WTC11 (cell line): ENCODE measurements around the gene MAGOH. TPM values are rescaled to one million over a fixed set of nuclear protein-coding genes. Genes with fewer than 3 reads are reported as not detected.
"Not testable (repeated sequence)": the region's sequence is repeated elsewhere in the genome, so short reads cannot be mapped to it uniquely, and the experiment has no call there.

Experiments used
- ATAC-seq: fragments of 200-7000 bp; cut with Tn5 transposase; 2 replicates; pipeline ENCODE4 v1.10.0; 2021; ENCODE audit warnings: mild to moderate bottlenecking, moderate library complexity
- CTCF ChIA-PET: fragments of 300-600 bp; sonication (Branson Sonifier 250); formaldehyde crosslinking; loops from one replicate; lab custom pipeline; 2021; ENCODE audit warnings: antibody characterized with exemption; lab: Charles Lee
- POLR2A ChIA-PET: fragments of 350-600 bp; sonication (Branson Sonifier 250); formaldehyde crosslinking; loops from one replicate; lab custom pipeline; 2021; ENCODE audit warnings: antibody characterized with exemption; lab: Charles Lee
- DNase-seq: peaks from one replicate; pipeline ENCODE4 v3.0.0; 2021; ENCODE audit warnings: low spot score
- H3K27ac Mint-ChIP-seq: 2 replicates; pipeline ENCODE4 v1.8.0; 2021; ENCODE audit warnings: mixed read lengths
- H3K27me3 Mint-ChIP-seq: 2 replicates; pipeline ENCODE4 v1.8.0; 2021; ENCODE audit warnings: low read depth, mild to moderate bottlenecking, moderate library complexity, mixed read lengths
- H3K36me3 Mint-ChIP-seq: 2 replicates; pipeline ENCODE4 v1.8.0; 2021; ENCODE audit warnings: mixed read lengths
- H3K4me1 Mint-ChIP-seq: 2 replicates; pipeline ENCODE4 v1.8.0; 2022; ENCODE audit warnings: mixed read lengths
- H3K4me3 Mint-ChIP-seq: 2 replicates; pipeline ENCODE4 v1.8.0; 2021; ENCODE audit warnings: mild to moderate bottlenecking, moderate library complexity, mixed read lengths
- H3K9me3 Mint-ChIP-seq: 2 replicates; pipeline ENCODE4 v1.8.0; 2021; ENCODE audit warnings: mixed read lengths
- ATF3 ChIP-seq: sonication (generic); formaldehyde crosslinking; conservative IDR thresholded peaks from 2 replicates; pipeline ENCODE4 v1.8.1; 2022; ENCODE audit warnings: mild to moderate bottlenecking, missing genetic modification reagents
- CREB1 ChIP-seq: sonication (generic); formaldehyde crosslinking; IDR thresholded peaks from 2 replicates; pipeline ENCODE4 v1.8.0; 2023; ENCODE audit warnings: mild to moderate bottlenecking, missing genetic modification reagents
- CREM ChIP-seq: sonication (generic); formaldehyde crosslinking; IDR thresholded peaks from 2 replicates; pipeline ENCODE4 v1.8.1; 2022; ENCODE audit warnings: mild to moderate bottlenecking, missing genetic modification reagents, moderate library complexity
- FOXJ3 ChIP-seq: sonication (generic); formaldehyde crosslinking; IDR thresholded peaks from 2 replicates; pipeline ENCODE4 v1.9.0; 2021; ENCODE audit warnings: missing genetic modification reagents, mild to moderate bottlenecking, borderline replicate concordance
- GTF2I ChIP-seq: fragments of 250-450 bp; sonication (Bioruptor Pico); conservative IDR thresholded peaks from 2 replicates; pipeline ENCODE4 v1.4.0; 2021; ENCODE audit warnings: mild to moderate bottlenecking
- JUN ChIP-seq: sonication (generic); formaldehyde crosslinking; IDR thresholded peaks from 2 replicates; pipeline ENCODE4 v1.8.0; 2023; ENCODE audit warnings: mild to moderate bottlenecking, missing genetic modification reagents
- NR1H2 ChIP-seq: sonication (generic); formaldehyde crosslinking; IDR thresholded peaks from 2 replicates; pipeline ENCODE4 v1.9.0; 2021; ENCODE audit warnings: mild to moderate bottlenecking, moderate library complexity, missing genetic modification reagents
- PREB ChIP-seq: sonication (generic); formaldehyde crosslinking; IDR thresholded peaks from 2 replicates; pipeline ENCODE4 v1.8.1; 2022; ENCODE audit warnings: mild to moderate bottlenecking, missing genetic modification reagents, moderate library complexity, borderline replicate concordance
- SP1 ChIP-seq: sonication (generic); formaldehyde crosslinking; conservative IDR thresholded peaks from 2 replicates; pipeline ENCODE4 v1.8.1; 2022; ENCODE audit warnings: missing genetic modification reagents
- TEAD4 ChIP-seq: sonication (generic); formaldehyde crosslinking; IDR thresholded peaks from 2 replicates; pipeline ENCODE4 v1.8.0; 2022; ENCODE audit warnings: mild to moderate bottlenecking, missing genetic modification reagents
- ZBTB21 ChIP-seq: sonication (generic); formaldehyde crosslinking; IDR thresholded peaks from 2 replicates; pipeline ENCODE4 v1.8.1; 2023; ENCODE audit warnings: mild to moderate bottlenecking, missing genetic modification reagents, borderline replicate concordance
- ZNF219 ChIP-seq: sonication (generic); formaldehyde crosslinking; IDR thresholded peaks from 2 replicates; pipeline ENCODE4 v1.8.0; 2023; ENCODE audit warnings: missing genetic modification reagents, mild to moderate bottlenecking, borderline replicate concordance
- ZNF232 ChIP-seq: sonication (generic); formaldehyde crosslinking; IDR thresholded peaks from 2 replicates; pipeline ENCODE4 v1.8.0; 2022; ENCODE audit warnings: mild to moderate bottlenecking, missing genetic modification reagents
- ZNF317 ChIP-seq: sonication (generic); formaldehyde crosslinking; IDR thresholded peaks from 2 replicates; pipeline ENCODE4 v1.8.1; 2023; ENCODE audit warnings: low read depth, mild to moderate bottlenecking, moderate library complexity, missing genetic modification reagents, borderline replicate concordance
- total RNA-seq: library from RNA; stranded (reverse); gene quantifications from 3 replicates; pipeline ENCODE4 v1.2.3, GENCODE V29; 2021
- TF ChIP-seq, protein P1 (sequence below): fragments of 250-450 bp; sonication (Bioruptor Pico); IDR thresholded peaks from 2 replicates; pipeline ENCODE4 v1.9.0; 2021; ENCODE audit warnings: mild to moderate bottlenecking
- TF ChIP-seq, protein P2 (sequence below): sonication (generic); formaldehyde crosslinking; IDR thresholded peaks from 2 replicates; pipeline ENCODE4 v1.8.0; 2023; ENCODE audit warnings: mild to moderate bottlenecking, missing genetic modification reagents
- TF ChIP-seq, protein P3 (sequence below): fragments of 250-450 bp; sonication (Bioruptor Pico); IDR thresholded peaks from 2 replicates; pipeline ENCODE4 v1.8.0; 2021; ENCODE audit warnings: mild to moderate bottlenecking
- TF ChIP-seq, protein P4 (sequence below): sonication (generic); formaldehyde crosslinking; IDR thresholded peaks from 2 replicates; pipeline ENCODE4 v1.8.0; 2022; ENCODE audit warnings: mild to moderate bottlenecking, missing genetic modification reagents
- TF ChIP-seq, protein P5 (sequence below): sonication (generic); formaldehyde crosslinking; conservative IDR thresholded peaks from 2 replicates; pipeline ENCODE4 v1.8.1; 2023; ENCODE audit warnings: mild to moderate bottlenecking, low read depth, missing genetic modification reagents, moderate library complexity

Gene MAGOH
- total RNA-seq, 1 experiment from 2014 or later: 57.8 TPM

GRCh38 chr1:53285546-53285945 is 47.2 kb upstream of the MAGOH start:
- peaks cover 24% of the 10 kb centered on the region for H3K4me1 Mint-ChIP-seq
- POLR2A ChIA-PET: no interaction called here
- DNase-seq: no peak
- CTCF ChIA-PET: interaction anchor here (0.7 kb wide), 1 partner anchor 108 kb away, joined by 3 read pairs; no protein-coding TSS in a partner anchor
- no peak overlapping the region for H3K4me3 Mint-ChIP-seq
- H3K27ac Mint-ChIP-seq: no peak overlapping the region
- no peak for TF ChIP-seq CREM (CRISPR knock-in tag)
- TF ChIP-seq, protein P1, sequence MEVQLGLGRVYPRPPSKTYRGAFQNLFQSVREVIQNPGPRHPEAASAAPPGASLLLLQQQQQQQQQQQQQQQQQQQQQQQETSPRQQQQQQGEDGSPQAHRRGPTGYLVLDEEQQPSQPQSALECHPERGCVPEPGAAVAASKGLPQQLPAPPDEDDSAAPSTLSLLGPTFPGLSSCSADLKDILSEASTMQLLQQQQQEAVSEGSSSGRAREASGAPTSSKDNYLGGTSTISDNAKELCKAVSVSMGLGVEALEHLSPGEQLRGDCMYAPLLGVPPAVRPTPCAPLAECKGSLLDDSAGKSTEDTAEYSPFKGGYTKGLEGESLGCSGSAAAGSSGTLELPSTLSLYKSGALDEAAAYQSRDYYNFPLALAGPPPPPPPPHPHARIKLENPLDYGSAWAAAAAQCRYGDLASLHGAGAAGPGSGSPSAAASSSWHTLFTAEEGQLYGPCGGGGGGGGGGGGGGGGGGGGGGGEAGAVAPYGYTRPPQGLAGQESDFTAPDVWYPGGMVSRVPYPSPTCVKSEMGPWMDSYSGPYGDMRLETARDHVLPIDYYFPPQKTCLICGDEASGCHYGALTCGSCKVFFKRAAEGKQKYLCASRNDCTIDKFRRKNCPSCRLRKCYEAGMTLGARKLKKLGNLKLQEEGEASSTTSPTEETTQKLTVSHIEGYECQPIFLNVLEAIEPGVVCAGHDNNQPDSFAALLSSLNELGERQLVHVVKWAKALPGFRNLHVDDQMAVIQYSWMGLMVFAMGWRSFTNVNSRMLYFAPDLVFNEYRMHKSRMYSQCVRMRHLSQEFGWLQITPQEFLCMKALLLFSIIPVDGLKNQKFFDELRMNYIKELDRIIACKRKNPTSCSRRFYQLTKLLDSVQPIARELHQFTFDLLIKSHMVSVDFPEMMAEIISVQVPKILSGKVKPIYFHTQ: no peak
- no peak for TF ChIP-seq ATF3
- TF ChIP-seq, protein P2, sequence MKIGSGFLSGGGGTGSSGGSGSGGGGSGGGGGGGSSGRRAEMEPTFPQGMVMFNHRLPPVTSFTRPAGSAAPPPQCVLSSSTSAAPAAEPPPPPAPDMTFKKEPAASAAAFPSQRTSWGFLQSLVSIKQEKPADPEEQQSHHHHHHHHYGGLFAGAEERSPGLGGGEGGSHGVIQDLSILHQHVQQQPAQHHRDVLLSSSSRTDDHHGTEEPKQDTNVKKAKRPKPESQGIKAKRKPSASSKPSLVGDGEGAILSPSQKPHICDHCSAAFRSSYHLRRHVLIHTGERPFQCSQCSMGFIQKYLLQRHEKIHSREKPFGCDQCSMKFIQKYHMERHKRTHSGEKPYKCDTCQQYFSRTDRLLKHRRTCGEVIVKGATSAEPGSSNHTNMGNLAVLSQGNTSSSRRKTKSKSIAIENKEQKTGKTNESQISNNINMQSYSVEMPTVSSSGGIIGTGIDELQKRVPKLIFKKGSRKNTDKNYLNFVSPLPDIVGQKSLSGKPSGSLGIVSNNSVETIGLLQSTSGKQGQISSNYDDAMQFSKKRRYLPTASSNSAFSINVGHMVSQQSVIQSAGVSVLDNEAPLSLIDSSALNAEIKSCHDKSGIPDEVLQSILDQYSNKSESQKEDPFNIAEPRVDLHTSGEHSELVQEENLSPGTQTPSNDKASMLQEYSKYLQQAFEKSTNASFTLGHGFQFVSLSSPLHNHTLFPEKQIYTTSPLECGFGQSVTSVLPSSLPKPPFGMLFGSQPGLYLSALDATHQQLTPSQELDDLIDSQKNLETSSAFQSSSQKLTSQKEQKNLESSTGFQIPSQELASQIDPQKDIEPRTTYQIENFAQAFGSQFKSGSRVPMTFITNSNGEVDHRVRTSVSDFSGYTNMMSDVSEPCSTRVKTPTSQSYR (CRISPR knock-in tag): no peak
- TF ChIP-seq NR1H2 (CRISPR knock-in tag): no peak
- TF ChIP-seq, protein P3, sequence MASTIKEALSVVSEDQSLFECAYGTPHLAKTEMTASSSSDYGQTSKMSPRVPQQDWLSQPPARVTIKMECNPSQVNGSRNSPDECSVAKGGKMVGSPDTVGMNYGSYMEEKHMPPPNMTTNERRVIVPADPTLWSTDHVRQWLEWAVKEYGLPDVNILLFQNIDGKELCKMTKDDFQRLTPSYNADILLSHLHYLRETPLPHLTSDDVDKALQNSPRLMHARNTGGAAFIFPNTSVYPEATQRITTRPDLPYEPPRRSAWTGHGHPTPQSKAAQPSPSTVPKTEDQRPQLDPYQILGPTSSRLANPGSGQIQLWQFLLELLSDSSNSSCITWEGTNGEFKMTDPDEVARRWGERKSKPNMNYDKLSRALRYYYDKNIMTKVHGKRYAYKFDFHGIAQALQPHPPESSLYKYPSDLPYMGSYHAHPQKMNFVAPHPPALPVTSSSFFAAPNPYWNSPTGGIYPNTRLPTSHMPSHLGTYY (CRISPR knock-in tag): no peak
- TF ChIP-seq ZNF317 (CRISPR knock-in tag): no peak
- TF ChIP-seq, protein P4, sequence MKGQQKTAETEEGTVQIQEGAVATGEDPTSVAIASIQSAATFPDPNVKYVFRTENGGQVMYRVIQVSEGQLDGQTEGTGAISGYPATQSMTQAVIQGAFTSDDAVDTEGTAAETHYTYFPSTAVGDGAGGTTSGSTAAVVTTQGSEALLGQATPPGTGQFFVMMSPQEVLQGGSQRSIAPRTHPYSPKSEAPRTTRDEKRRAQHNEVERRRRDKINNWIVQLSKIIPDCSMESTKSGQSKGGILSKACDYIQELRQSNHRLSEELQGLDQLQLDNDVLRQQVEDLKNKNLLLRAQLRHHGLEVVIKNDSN: no peak
- no peak for TF ChIP-seq PREB
- TF ChIP-seq SP1 (CRISPR knock-in tag): no peak
- peaks cover 60% of the 10 kb centered on the region for H3K36me3 Mint-ChIP-seq
- H3K27me3 Mint-ChIP-seq: no peaks in the 10 kb centered on the region
- ATAC-seq: no peak
- H3K9me3 Mint-ChIP-seq: no peaks in the 10 kb centered on the region

GRCh38 chr1:53284224-53285020 is 46.1 kb upstream of the MAGOH start:
- Mint-ChIP-seq H3K4me1 (peaks cover 24% of the 10 kb centered on the region), H3K36me3 (peaks cover 62% of the 10 kb centered on the region), H3K27me3 (no peaks in the 10 kb centered on the region), H3K9me3 (no peaks in the 10 kb centered on the region), H3K4me3 (no peak overlapping the region), H3K27ac (no peak overlapping the region)
- no peak for DNase-seq
- TF ChIP-seq CREM (CRISPR knock-in tag) (no peak), GTF2I (no peak), TEAD4 (CRISPR knock-in tag) (no peak), ZNF219 (CRISPR knock-in tag) (no peak), CREB1 (CRISPR knock-in tag) (no peak), ZNF317 (CRISPR knock-in tag) (no peak), JUN (CRISPR knock-in tag) (no peak), FOXJ3 (CRISPR knock-in tag) (no peak), ZBTB21 (CRISPR knock-in tag) (no peak), ZNF232 (CRISPR knock-in tag) (no peak)
- TF ChIP-seq, protein P5, sequence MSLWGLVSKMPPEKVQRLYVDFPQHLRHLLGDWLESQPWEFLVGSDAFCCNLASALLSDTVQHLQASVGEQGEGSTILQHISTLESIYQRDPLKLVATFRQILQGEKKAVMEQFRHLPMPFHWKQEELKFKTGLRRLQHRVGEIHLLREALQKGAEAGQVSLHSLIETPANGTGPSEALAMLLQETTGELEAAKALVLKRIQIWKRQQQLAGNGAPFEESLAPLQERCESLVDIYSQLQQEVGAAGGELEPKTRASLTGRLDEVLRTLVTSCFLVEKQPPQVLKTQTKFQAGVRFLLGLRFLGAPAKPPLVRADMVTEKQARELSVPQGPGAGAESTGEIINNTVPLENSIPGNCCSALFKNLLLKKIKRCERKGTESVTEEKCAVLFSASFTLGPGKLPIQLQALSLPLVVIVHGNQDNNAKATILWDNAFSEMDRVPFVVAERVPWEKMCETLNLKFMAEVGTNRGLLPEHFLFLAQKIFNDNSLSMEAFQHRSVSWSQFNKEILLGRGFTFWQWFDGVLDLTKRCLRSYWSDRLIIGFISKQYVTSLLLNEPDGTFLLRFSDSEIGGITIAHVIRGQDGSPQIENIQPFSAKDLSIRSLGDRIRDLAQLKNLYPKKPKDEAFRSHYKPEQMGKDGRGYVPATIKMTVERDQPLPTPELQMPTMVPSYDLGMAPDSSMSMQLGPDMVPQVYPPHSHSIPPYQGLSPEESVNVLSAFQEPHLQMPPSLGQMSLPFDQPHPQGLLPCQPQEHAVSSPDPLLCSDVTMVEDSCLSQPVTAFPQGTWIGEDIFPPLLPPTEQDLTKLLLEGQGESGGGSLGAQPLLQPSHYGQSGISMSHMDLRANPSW: no peak
- ChIA-PET POLR2A (no interaction called here), CTCF (no interaction called here)
- ATAC-seq: no peak

DNA sequence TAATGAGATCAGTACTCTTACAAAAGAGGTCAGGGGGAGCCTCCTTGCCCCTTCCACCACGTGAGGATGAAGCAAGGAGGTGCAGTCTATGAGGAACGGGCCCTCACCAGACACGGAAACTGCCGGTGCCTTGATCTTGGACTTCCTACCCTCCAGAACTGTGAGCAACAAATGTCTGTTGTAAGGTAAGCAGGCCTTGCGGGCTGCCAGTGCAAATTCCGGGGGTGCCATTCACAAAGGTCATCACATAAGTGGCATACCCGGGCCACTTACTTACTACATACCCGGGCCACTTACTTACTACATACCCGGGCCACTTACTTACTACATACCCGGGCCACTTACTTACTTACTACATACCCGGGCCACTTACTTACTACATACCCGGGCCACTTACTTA is 44.8 kb upstream of the MAGOH start:
- POLR2A ChIA-PET: not testable (repeated sequence)

More for the DNA sequence above, 44.8 kb upstream of the MAGOH start:
- H3K4me3 Mint-ChIP-seq, H3K27ac Mint-ChIP-seq, H3K9me3 Mint-ChIP-seq, DNase-seq, CTCF ChIA-PET, ATAC-seq, H3K27me3 Mint-ChIP-seq: not testable (repeated sequence)
- H3K36me3 Mint-ChIP-seq: peaks cover 55% of the 10 kb centered on the region
- peaks cover 14% of the 10 kb centered on the region for H3K4me1 Mint-ChIP-seq
